DND-41 (cell line): Measurements from ENCODE around the gene TNS1.
"Not testable (repeated sequence)": the region's sequence is repeated elsewhere in the genome, so short reads cannot be mapped to it uniquely, and the experiment has no call there.

ENCODE experiments used
- ATAC-seq: fragments of 200-7000 bp; cut with Tn5 transposase; 3 replicates; pipeline ENCODE4 v1.9.1; 2021; ENCODE audit warnings: low read depth; ENCODE audit not compliant: insufficient read depth
- DNase-seq: peaks from one replicate; pipeline ENCODE4 v3.0.0-alpha.2; 2020
- H2AFZ ChIP-seq: 2 replicates; pipeline ENCODE4 v1.6.0; 2012; ENCODE audit warnings: low read depth, low read length
- H3K27ac ChIP-seq: 2 replicates; pipeline ENCODE4 v1.5.1; 2012; ENCODE audit warnings: low read length, inconsistent platforms
- H3K27me3 ChIP-seq: fragments of 200-600 bp; sonication (generic); 2 replicates; pipeline ENCODE4 v1.6.0; 2012; ENCODE audit warnings: low read length, mild to moderate bottlenecking, inconsistent platforms; ENCODE audit not compliant: insufficient read depth, poor library complexity
- H3K36me3 ChIP-seq: 2 replicates; pipeline ENCODE4 v1.5.1; 2012; ENCODE audit warnings: low read length, inconsistent platforms; ENCODE audit not compliant: insufficient read depth
- H3K4me1 ChIP-seq: 2 replicates; pipeline ENCODE4 v1.5.1; 2012; ENCODE audit warnings: mild to moderate bottlenecking, low read length; ENCODE audit not compliant: insufficient read depth
- H3K4me2 ChIP-seq: 2 replicates; pipeline ENCODE4 v1.6.0; 2012; ENCODE audit warnings: mild to moderate bottlenecking, moderate library complexity, low read length, inconsistent platforms; ENCODE audit not compliant: insufficient read depth
- H3K4me3 ChIP-seq, 2 experiments: fragments of 200-600 bp in 1 of 2; shearing (Covaris generic) in 1 of 2; 2 replicates each; pipeline ENCODE4 v1.5.1; 2012 to 2016; ENCODE audit warnings: inconsistent platforms in 2 of 2, low read length in 2 of 2, mild to moderate bottlenecking in 2 of 2, low read depth in 1 of 2, moderate library complexity in 1 of 2
- H3K79me2 ChIP-seq: 2 replicates; pipeline ENCODE4 v1.6.0; 2012; ENCODE audit warnings: low read length, inconsistent platforms; ENCODE audit not compliant: insufficient read depth
- H3K9ac ChIP-seq: 2 replicates; pipeline ENCODE4 v1.6.0; 2012; ENCODE audit warnings: low read depth, mild to moderate bottlenecking, inconsistent platforms, low read length, moderate library complexity
- H3K9me3 ChIP-seq: 2 replicates; pipeline ENCODE4 v1.5.1; 2012; ENCODE audit warnings: low read length, moderate library complexity, mild to moderate bottlenecking, inconsistent platforms; ENCODE audit not compliant: insufficient read depth, severe bottlenecking
- H4K20me1 ChIP-seq: 2 replicates; pipeline ENCODE4 v1.6.0; 2012; ENCODE audit warnings: low read length; ENCODE audit not compliant: insufficient read depth
- EZH2 ChIP-seq: IDR thresholded peaks from 3 replicates; pipeline ENCODE4 v1.6.1; 2012; ENCODE audit warnings: borderline replicate concordance, low read depth, mild to moderate bottlenecking, moderate library complexity, low read length, inconsistent platforms; ENCODE audit not compliant: severe bottlenecking
- TF ChIP-seq, protein P1 (sequence below): IDR thresholded peaks from 2 replicates; pipeline ENCODE4 v1.5.1; 2012; ENCODE audit warnings: borderline replicate concordance, low read length, moderate library complexity, mild to moderate bottlenecking; ENCODE audit not compliant: poor library complexity, severe bottlenecking; ENCODE audit errors: extremely low read depth

The TNS1 gene

DNA sequence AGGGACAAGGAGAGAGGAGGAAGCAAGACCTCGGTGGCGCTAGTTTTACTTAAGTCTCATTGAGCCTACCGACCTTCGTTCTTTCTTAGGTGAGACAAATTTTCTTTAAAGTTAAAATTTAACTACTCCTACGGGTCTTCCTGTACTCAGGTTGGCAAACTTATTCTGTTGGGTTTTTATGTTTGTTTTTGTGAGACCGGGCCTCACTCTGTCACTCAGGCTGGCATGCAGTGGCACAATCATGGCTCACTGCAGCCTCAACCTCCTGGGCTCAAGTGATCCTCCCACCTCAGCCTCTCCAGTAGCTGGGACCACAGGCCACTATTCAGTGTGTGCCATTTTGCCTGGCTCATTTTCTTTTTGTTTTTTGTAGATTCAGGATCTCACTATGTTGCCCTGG, 189.0 kb downstream of the TNS1 start:
- DNase-seq (no peak), ATAC-seq (no peak)
- TF ChIP-seq, protein P1, sequence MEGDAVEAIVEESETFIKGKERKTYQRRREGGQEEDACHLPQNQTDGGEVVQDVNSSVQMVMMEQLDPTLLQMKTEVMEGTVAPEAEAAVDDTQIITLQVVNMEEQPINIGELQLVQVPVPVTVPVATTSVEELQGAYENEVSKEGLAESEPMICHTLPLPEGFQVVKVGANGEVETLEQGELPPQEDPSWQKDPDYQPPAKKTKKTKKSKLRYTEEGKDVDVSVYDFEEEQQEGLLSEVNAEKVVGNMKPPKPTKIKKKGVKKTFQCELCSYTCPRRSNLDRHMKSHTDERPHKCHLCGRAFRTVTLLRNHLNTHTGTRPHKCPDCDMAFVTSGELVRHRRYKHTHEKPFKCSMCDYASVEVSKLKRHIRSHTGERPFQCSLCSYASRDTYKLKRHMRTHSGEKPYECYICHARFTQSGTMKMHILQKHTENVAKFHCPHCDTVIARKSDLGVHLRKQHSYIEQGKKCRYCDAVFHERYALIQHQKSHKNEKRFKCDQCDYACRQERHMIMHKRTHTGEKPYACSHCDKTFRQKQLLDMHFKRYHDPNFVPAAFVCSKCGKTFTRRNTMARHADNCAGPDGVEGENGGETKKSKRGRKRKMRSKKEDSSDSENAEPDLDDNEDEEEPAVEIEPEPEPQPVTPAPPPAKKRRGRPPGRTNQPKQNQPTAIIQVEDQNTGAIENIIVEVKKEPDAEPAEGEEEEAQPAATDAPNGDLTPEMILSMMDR, result no peak
- TF ChIP-seq EZH2, result no peak
- Histone ChIP-seq H3K4me2 (no peak overlapping the region), H2AFZ (no peak overlapping the region), H3K9me3 (no peaks in the 10 kb centered on the region), H3K27me3 (no peaks in the 10 kb centered on the region), H3K27ac (no peak overlapping the region), H3K36me3 (no peaks in the 10 kb centered on the region), H3K9ac (no peak overlapping the region), H3K4me1 (no peaks in the 10 kb centered on the region), H3K79me2 (no peaks in the 10 kb centered on the region), H4K20me1 (no peaks in the 10 kb centered on the region), H3K4me3 (no peak overlapping the region)

DNA sequence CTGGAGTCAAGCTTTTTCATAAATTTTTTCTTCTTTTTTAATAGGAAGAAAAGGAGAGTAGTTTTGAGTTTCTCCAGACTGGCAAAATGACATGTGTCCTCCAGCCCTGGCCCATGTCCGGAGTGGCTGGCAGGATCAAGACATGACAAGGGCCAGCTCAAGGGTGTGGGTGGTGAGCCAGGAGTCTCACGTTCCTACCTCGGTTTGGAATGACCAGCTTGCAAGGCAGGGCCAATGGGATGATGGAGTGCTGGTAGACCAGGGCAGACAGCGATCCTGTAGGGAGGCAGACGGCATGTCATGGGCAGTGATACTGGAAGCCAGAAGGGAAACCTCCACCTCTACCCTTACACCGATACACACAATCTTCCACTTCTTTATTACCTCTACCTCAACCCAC, 190.6 kb downstream of the TNS1 start:
- ATAC-seq (no peak), DNase-seq (no peak)
- Histone ChIP-seq H2AFZ (no peak overlapping the region), H3K4me1 (no peaks in the 10 kb centered on the region), H3K4me3 (no peak overlapping the region), H3K9me3 (no peaks in the 10 kb centered on the region), H3K36me3 (no peaks in the 10 kb centered on the region), H3K27ac (no peak overlapping the region), H3K79me2 (no peaks in the 10 kb centered on the region), H3K9ac (no peak overlapping the region), H3K27me3 (no peaks in the 10 kb centered on the region), H4K20me1 (no peaks in the 10 kb centered on the region), H3K4me2 (no peak overlapping the region)
- TF ChIP-seq, protein P1, result no peak
- no peak for TF ChIP-seq EZH2

DNA sequence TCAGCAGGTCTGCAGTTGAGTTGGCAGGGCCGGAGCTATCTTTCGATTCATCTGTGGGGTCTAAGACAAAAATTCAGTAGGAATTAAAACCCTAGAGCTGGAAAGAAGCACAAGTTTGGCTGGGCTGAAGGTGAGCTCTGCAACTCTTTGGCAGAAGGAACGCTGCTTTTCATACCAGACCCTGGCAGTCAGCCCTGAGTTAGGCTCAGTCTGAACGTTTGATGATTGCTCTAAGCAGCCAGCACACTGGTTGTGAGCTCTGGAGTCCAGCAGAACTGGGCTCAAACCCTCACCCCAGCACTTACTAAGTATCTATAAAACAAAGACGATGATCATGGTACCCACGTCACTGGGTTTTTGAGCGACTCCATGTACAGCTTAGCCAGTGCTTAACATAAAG, 192.5 kb downstream of the TNS1 start:
- peaks cover 5% of the 10 kb centered on the region; the same call in 1 of the 2 replicates for H4K20me1 ChIP-seq
- H3K4me2 ChIP-seq, result no peak overlapping the region
- no peaks in the 10 kb centered on the region for H3K36me3 ChIP-seq
- no peak overlapping the region for H3K27ac ChIP-seq
- H3K4me1 ChIP-seq, result no peaks in the 10 kb centered on the region
- no peak overlapping the region for H3K4me3 ChIP-seq
- DNase-seq (no peak), ATAC-seq (no peak)
- no peak overlapping the region for H2AFZ ChIP-seq
- H3K79me2 ChIP-seq, result no peaks in the 10 kb centered on the region
- no peak overlapping the region for H3K9ac ChIP-seq
- H3K9me3 ChIP-seq, result no peaks in the 10 kb centered on the region
- no peaks in the 10 kb centered on the region for H3K27me3 ChIP-seq
- TF ChIP-seq EZH2, result no peak
- TF ChIP-seq, protein P1, result no peak

DNA sequence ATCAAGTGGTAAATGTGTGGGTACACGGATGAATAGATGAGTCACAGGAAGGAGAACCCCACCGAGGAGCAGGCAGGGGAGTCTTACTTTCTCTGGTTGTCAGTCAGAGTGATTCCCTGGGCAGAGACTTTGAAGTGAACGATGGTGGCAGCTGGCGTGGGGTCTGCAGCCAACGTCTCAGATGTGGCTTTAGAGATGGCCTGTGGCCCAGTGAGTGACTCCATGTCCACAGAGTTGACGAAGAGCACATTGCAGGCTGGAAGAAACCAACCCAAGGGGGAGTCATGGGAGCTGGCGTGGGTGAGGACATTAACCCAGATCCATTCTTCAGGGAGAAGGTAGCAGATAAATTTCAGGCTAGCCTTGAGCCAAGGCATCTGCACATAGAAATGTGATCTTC, 193.1 kb downstream of the TNS1 start:
- H2AFZ ChIP-seq, result no peak overlapping the region
- no peak overlapping the region for H3K27ac ChIP-seq
- no peaks in the 10 kb centered on the region for H3K4me1 ChIP-seq
- no peak overlapping the region for H3K9ac ChIP-seq
- H4K20me1 ChIP-seq, result peaks cover 5% of the 10 kb centered on the region; the same call in 1 of the 2 replicates
- no peak for TF ChIP-seq EZH2
- TF ChIP-seq, protein P1, result no peak
- no peaks in the 10 kb centered on the region for H3K9me3 ChIP-seq
- no peak for ATAC-seq
- no peak overlapping the region for H3K4me3 ChIP-seq
- no peak for DNase-seq
- H3K27me3 ChIP-seq, result no peaks in the 10 kb centered on the region
- no peaks in the 10 kb centered on the region for H3K36me3 ChIP-seq
- H3K4me2 ChIP-seq, result no peak overlapping the region
- H3K79me2 ChIP-seq, result no peaks in the 10 kb centered on the region

DNA sequence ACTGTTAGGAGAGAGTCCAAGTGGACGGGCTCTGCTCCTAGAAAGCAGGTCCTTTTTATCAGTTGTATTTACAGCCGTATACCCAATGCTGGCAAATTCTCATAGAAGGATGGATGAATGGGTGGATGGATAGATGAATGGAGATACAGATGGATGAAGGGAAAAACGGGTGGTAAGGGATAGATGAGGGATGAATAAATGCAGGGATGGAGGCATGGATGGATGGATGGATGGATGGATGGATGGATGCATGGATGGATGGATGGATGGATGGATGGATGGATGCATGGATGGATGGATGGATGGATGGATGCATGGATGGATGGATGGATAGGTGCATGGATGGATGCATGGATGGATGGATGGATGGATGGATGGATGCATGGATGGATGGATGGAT, 193.8 kb downstream of the TNS1 start:
- H3K79me2 ChIP-seq, H3K9ac ChIP-seq, H3K27me3 ChIP-seq, H3K4me3 ChIP-seq, ATAC-seq, H3K4me1 ChIP-seq, H3K36me3 ChIP-seq, DNase-seq, H3K27ac ChIP-seq, H3K9me3 ChIP-seq, H3K4me2 ChIP-seq, H2AFZ ChIP-seq: not testable (repeated sequence)
- peaks cover 11% of the 10 kb centered on the region; the same call in 1 of the 2 replicates for H4K20me1 ChIP-seq
